Glomerular visceral epithelial cell (primary cell): ENCODE measurements around the gene ZSCAN31.
A peak's percentile ranks its signal among the peaks of the same experiment; 100 is the strongest.
"Not testable (repeated sequence)": the region's sequence is repeated elsewhere in the genome, so short reads cannot be mapped to it uniquely, and the experiment has no call there.

Experiments used
- DNase-seq: peaks from one replicate; pipeline ENCODE4 v3.0.0-alpha.2; 2016; ENCODE audit errors: extremely low spot score

ZSCAN31 gene

GRCh38 chr6:28335564-28336283 lies at the start of gene ZSCAN31:
ZSCAN31 (minus strand) TSS chr6:28336148; CDS start chr6:28329683, 6,465 bp downstream.
- peak; percentile 98 for DNase-seq

GRCh38 chr6:28384143-28384533 lies 48.2 kb upstream of the ZSCAN31 start:
- no peak for DNase-seq

GRCh38 chr6:28383235-28384142 lies 47.5 kb upstream of the ZSCAN31 start:
- peak; percentile 81 for DNase-seq

- no peak for DNase-seq
Measured at GRCh38 chr6:28380381-28380780, 44.4 kb upstream of the ZSCAN31 start.

- DNase-seq = no peak
Measured at GRCh38 chr6:28378644-28379043, 42.7 kb upstream of the ZSCAN31 start.

DNA sequence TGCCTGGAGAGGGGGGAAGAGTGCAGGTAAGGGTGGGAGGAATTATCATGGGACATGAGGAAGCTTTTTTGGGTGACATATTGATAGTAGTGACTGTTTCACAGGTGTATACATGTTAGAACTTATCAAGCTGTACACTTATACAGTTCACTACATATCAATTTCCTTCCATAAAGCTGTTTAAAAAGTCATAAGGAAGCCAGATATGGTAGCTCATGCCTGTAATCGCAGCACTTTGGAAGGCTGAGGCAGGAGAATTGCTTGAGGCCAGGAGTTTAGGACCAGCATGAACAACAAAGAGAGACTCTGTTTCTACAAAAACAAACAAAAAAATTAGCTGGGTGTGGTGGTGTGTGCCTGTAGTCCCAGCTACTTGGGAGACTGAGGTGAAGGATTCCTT lies 41.9 kb upstream of the ZSCAN31 start:
- DNase-seq = no peak

- DNase-seq = no peak
Measured at GRCh38 chr6:28373925-28374324, 38.0 kb upstream of the ZSCAN31 start.

DNA sequence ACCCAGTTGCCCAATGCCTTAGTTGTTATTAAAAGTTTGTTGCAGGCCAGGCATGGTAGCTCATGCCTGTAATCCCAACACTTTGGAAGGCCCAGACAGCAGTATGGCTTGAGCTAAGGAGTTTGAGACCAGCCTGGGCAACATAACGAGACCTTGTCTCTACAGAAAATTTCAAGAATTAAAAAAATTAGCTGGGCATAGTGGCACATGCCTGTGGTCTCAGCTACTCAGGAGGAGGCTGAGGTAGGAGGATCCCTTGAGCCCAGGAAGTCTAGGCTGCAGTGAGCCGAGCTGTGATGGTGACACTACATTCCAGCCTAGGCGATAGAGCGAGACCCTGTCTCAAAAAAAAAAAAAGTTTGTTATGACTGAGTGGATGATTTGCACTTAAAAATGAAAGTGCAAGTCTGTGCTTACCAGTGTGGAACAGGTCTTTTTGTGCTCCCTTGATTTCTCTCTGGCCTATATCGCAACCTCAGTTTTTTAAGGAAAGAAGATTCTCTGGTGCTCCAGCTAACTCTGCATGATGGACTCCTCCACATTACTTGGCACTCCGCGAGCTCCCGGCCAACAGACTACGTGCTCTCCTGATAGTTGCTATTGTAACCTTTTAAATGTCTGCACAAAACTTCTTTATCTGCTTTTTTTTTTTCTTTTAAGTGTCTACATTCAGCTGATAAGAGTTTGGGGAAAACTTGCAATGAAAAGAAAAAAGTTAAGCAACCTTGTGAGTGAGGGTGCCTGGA lies 35.9 kb upstream of the ZSCAN31 start:
- peak; percentile 72 for DNase-seq

DNA sequence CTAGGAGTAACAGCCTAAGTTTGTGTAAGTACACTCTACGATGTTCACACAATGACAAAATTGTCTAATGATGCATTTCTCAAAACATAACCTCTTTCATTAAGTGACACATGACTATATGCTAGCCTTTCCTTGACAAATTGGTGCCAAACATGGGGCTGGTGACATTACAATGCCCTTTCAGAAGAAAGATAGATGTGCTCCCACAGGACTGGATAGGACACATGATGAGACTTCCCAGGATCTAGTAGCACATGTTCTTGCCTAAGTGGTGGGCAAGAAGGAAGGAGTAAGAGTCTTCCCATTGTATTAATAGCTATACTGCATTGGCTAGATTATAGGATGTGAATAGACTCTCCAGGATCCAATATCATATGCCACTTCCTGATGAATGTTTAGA lies 35.3 kb upstream of the ZSCAN31 start:
- DNase-seq = no peak

DNA sequence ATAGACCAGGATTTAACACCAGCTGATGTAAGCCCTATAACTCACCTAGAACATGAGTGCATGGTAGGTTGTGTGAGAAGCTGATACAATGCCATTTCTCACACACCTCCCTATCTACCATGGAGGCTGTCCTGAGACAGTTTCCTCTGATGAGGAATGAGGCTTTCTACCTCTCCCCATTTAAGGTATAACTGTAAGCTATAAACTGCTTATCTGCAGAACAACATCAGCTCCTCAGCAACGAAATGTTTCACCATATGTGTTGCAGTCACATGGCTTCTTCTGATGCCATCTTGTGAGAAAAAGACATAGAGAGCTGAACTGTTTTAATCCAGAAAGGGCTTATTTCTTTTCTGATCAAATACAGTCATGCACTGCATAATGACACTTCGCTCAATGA lies 34.5 kb upstream of the ZSCAN31 start:
- no peak for DNase-seq

GRCh38 chr6:28369463-28369862 lies 33.5 kb upstream of the ZSCAN31 start:
- no peak for DNase-seq

- no peak for DNase-seq
Measured at GRCh38 chr6:28368522-28368921, 32.6 kb upstream of the ZSCAN31 start.

- not testable (repeated sequence) for DNase-seq
Measured at GRCh38 chr6:28365590-28365989, 29.6 kb upstream of the ZSCAN31 start.

DNA sequence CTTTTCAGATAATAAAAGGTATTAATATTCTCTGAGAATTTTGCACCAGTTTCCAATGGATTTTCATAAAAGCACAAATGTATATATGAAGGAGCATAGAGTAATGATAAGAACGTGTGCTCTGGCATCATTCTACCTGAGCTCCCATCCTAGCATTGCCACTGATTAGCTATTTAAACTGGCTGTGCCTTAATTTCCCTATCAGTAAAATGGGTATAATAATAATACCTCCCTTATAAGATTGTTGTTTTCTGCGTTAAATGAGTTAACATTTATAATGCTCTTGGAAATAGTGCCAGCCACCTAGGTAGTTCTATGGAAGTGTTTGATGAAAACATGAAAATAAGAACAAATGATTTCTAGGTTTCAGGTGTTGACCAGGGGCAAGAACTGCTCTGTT lies 25.0 kb upstream of the ZSCAN31 start:
- DNase-seq = no peak

GRCh38 chr6:28359562-28359961 lies 23.6 kb upstream of the ZSCAN31 start:
- DNase-seq = not testable (repeated sequence)

GRCh38 chr6:28357036-28357435 lies 21.1 kb upstream of the ZSCAN31 start:
- DNase-seq = no peak

DNA sequence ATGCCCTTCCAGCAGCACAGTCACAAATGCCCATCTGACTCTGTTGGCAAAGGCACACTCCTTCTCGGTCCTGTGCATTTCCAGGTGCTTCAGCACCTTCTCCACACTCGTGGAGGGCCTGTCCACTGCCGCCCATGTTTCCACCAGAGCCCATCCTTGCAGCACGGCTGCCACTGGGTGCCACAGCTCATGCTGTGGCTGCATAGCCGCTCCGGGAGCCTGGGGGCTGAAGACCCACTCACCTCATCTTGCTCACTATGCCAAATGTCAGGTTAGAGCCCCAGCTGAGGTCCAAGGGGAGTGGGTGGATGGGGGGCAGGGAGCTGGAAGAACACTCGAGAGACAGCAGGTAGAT lies 20.7 kb upstream of the ZSCAN31 start:
- DNase-seq = no peak

- peak; percentile 90 for DNase-seq
Measured at GRCh38 chr6:28355743-28356665, 20.1 kb upstream of the ZSCAN31 start.

DNA sequence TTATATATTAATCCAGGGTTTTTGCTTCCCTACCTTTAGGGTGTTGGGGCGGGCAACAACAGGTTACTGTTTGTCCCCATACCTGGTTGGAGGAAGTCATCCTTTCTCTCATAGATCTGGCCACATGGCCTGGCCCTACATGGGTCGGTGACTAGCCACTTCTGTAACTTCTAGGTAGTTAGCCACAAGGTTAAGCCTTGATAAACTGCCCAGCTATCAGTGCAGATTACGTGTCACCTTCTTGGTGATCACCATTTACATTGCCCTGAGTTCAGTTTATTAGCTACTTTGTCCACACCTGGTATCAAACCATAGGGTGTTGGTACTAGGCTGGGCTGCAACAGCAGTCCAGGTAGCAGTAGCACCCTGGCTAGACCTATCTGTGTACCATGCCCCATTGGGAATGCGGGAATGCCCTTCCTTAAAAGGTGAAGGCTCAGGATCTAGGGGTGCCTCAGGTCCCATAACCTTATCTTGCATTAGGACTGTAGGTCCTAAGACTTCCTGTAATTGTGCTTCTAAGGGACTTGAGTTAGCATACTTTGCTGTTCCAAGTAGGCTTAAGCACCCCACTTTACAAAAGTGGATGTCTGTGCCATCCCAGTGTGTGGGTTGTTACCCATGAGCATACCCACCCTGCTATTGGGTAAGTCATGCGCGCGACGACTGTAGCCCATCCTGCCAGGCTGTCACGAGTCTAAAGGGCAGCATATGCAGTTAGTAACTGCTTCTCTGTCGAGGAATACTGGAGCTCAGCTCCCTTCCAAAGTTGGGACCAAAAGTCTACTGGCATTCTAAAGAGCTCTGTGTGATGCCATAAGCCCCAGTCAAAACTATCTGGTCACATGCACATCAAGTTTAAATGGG lies 19.0 kb upstream of the ZSCAN31 start:
- DNase-seq = no peak

DNA sequence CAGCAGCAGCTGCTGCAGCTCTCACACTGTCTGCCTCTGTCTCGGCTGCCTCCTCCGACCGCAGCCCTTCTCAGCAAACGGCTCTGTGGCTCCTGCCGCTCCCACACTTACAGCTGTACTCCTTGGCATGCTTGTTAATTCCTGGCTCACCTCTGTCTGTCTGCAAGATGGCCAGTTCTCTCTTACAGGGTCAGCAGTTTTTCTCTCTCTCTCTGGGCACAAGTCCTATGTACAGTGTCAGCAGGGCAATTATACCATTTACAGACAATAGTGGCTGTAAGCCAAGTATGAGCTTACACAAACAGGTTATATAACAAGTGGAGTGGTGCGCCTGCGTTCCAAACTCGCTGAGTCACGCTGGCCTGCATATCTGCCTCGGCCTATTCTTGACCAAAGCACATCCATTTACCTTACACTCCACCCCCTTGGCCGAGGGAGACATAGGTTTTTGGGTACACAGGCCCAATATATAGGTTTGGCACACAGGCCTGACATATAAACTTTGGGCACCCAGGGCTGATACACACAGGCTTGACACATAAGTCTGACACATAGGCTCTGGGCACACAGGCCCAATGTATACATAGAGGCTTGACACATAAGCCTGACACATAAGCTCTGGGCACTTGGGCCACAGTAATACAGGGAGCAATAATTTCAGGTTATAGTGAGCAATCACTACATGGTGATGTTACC lies 18.2 kb upstream of the ZSCAN31 start:
- DNase-seq = peak; percentile 58
